Neural progenitor cell (in vitro differentiated cells): ENCODE results near the gene MTG2.

Experiments
- EZH2phosphoT487 ChIP-seq: fragments of 200-600 bp; sonication (generic); IDR thresholded peaks from 2 replicates; pipeline ENCODE4 v1.6.1; 2017; ENCODE audit warnings: antibody characterized with exemption
- TF ChIP-seq, protein P1 (sequence below): fragments of 200-600 bp; sonication (generic); IDR thresholded peaks from 2 replicates; pipeline ENCODE4 v1.5.1; 2017; ENCODE audit warnings: antibody characterized with exemption, mild to moderate bottlenecking

GRCh38 chr20:62215020-62215990, 32.5 kb downstream of the MTG2 start:
- TF ChIP-seq, protein P1, sequence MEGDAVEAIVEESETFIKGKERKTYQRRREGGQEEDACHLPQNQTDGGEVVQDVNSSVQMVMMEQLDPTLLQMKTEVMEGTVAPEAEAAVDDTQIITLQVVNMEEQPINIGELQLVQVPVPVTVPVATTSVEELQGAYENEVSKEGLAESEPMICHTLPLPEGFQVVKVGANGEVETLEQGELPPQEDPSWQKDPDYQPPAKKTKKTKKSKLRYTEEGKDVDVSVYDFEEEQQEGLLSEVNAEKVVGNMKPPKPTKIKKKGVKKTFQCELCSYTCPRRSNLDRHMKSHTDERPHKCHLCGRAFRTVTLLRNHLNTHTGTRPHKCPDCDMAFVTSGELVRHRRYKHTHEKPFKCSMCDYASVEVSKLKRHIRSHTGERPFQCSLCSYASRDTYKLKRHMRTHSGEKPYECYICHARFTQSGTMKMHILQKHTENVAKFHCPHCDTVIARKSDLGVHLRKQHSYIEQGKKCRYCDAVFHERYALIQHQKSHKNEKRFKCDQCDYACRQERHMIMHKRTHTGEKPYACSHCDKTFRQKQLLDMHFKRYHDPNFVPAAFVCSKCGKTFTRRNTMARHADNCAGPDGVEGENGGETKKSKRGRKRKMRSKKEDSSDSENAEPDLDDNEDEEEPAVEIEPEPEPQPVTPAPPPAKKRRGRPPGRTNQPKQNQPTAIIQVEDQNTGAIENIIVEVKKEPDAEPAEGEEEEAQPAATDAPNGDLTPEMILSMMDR: no peak
- no peak for TF ChIP-seq EZH2phosphoT487
